K562 (cell line): ENCODE data around the gene CAPN7. TPM values are rescaled to one million over a fixed set of nuclear protein-coding genes. Genes with fewer than 3 reads are reported as not detected.

ENCODE experiments used
- ATAC-seq: fragments of 200-7000 bp; cut with Tn5 transposase; 3 replicates; pipeline ENCODE4 v1.9.1; 2020; ENCODE audit warnings: moderate library complexity
- BruUV-seq: library from RNA; stranded (reverse); fragments of 400-500 nt; replicated peaks from 2 replicates; lab custom pipeline; 2021; lab: Mats Ljungman, UMichigan
- CTCF ChIA-PET: fragments of 300-600 bp; formaldehyde crosslinking; extraction: SDS; loops from one replicate; lab custom pipeline; 2021; ENCODE audit warnings: low intra/inter-chr PET ratio; lab: Yijun Ruan, JAX
- POLR2A ChIA-PET: fragments of 300-600, 350-650 bp; sonication (Branson Sonifier 250); formaldehyde crosslinking; extraction: SDS; loops from one replicate; lab custom pipeline; 2021; ENCODE audit warnings: antibody characterized with exemption, inconsistent platforms; lab: Yijun Ruan, JAX
- DNase-seq, 4 experiments: peaks; one replicate each; pipeline versions ENCODE4 v3.0.0 to v3.0.0-alpha.2; 2011 to 2018; ENCODE audit warnings: low spot score in 3 of 4, mixed read lengths in 3 of 4; ENCODE audit errors: extremely low read depth in 1 of 4
- FAIRE-seq: peaks from 2 replicates; lab custom pipeline; 2011; peaks lifted over from hg19 to GRCh38; lab: Jason Lieb, UNC
- H2AFZ ChIP-seq: 2 replicates; pipeline ENCODE4 v1.6.0; 2011; ENCODE audit warnings: low read depth, low read length, control low read depth, inconsistent platforms
- H3K27ac ChIP-seq: fragments of 200-600 bp; 3 replicates; pipeline ENCODE4 v1.8.0; 2011; ENCODE audit warnings: low read depth, mild to moderate bottlenecking, control low read depth, inconsistent platforms, low read length, moderate library complexity, mixed read lengths; ENCODE audit errors: extremely low read depth
- H3K27me3 ChIP-seq, 2 experiments: fragments of 300-600 bp in 1 of 2; 2 replicates in 1 of 2; 3 replicates in 1 of 2; pipeline versions ENCODE4 v1.6.0 to v1.8.0; 2011; ENCODE audit warnings: inconsistent platforms in 2 of 2, low read length in 2 of 2, mild to moderate bottlenecking in 1 of 2, mixed read lengths in 1 of 2, moderate library complexity in 1 of 2; ENCODE audit not compliant: control insufficient read depth in 2 of 2, insufficient read depth in 2 of 2
- H3K36me3 ChIP-seq: fragments of 300-600 bp; 3 replicates; pipeline ENCODE4 v1.8.0; 2011; ENCODE audit warnings: mild to moderate bottlenecking, low read length, inconsistent platforms; ENCODE audit not compliant: control insufficient read depth, insufficient read depth
- H3K4me1 ChIP-seq, 2 experiments: fragments of 200-600 bp in 1 of 2; replicated peaks in 1 of 2; 2 replicates in 1 of 2; 3 replicates in 1 of 2; pipeline versions ENCODE4 v1.5.1 to v1.8.0; 2011; ENCODE audit warnings: inconsistent platforms in 2 of 2, low read length in 2 of 2, mild to moderate bottlenecking in 1 of 2, mixed read lengths in 1 of 2, moderate library complexity in 1 of 2; ENCODE audit not compliant: control insufficient read depth in 2 of 2, insufficient read depth in 2 of 2
- H3K4me2 ChIP-seq: 2 replicates; pipeline ENCODE4 v1.6.1; 2011; ENCODE audit warnings: low read length, control low read depth, inconsistent platforms, mixed read lengths; ENCODE audit not compliant: insufficient read depth
- H3K4me3 ChIP-seq: fragments of 200-600 bp; sonication (generic), shearing (Covaris generic); 2 replicates; pipeline ENCODE4 v1.5.1; 2016; ENCODE audit warnings: control low read depth, inconsistent platforms
- H3K79me2 ChIP-seq: fragments of 200-600 bp; 3 replicates; pipeline ENCODE4 v1.8.0; 2011; ENCODE audit warnings: low read length, inconsistent platforms; ENCODE audit not compliant: control insufficient read depth, insufficient read depth
- H3K9ac ChIP-seq, 2 experiments: 2 replicates each; pipeline versions ENCODE4 v1.6.0 to v1.6.1; 2011; ENCODE audit warnings: low read depth in 2 of 2, low read length in 2 of 2, control low read depth in 1 of 2, inconsistent platforms in 1 of 2, mild to moderate bottlenecking in 1 of 2, mixed read lengths in 1 of 2; ENCODE audit not compliant: insufficient read depth in 1 of 2
- H3K9me1 ChIP-seq: one replicate; pipeline ENCODE4 v1.6.0; 2011; ENCODE audit warnings: inconsistent platforms, mild to moderate bottlenecking, low read length, moderate library complexity; ENCODE audit not compliant: control insufficient read depth, insufficient read depth
- H3K9me3 ChIP-seq: replicated peaks from 2 replicates; pipeline ENCODE4 v1.5.1; 2011; ENCODE audit warnings: low read depth, low read length, inconsistent platforms; ENCODE audit not compliant: control insufficient read depth, insufficient read depth
- H4K20me1 ChIP-seq: replicated peaks from 2 replicates; pipeline ENCODE4 v1.6.1; 2011; ENCODE audit warnings: low read length, inconsistent platforms, mixed read lengths; ENCODE audit not compliant: control insufficient read depth, insufficient read depth
- CBX1 ChIP-seq: sonication (generic); IDR thresholded peaks from 2 replicates; pipeline ENCODE4 v1.6.1; 2016; ENCODE audit warnings: antibody characterized with exemption, low read depth, mild to moderate bottlenecking
- CBX2 ChIP-seq: fragments of 200-600 bp; sonication (generic); IDR thresholded peaks from one replicate; pipeline ENCODE4 v1.6.1; 2012; ENCODE audit warnings: mild to moderate bottlenecking, low read length, inconsistent platforms; ENCODE audit not compliant: insufficient read depth, poor library complexity, severe bottlenecking
- CREBBP ChIP-seq: IDR thresholded peaks from one replicate; pipeline ENCODE4 v1.6.1; 2012; ENCODE audit warnings: low read depth, mild to moderate bottlenecking, control low read depth, inconsistent platforms, low read length
- CTCFL ChIP-seq: IDR thresholded peaks from 2 replicates; pipeline ENCODE4 v1.6.1; 2011; ENCODE audit warnings: borderline replicate concordance, low read depth, mild to moderate bottlenecking, moderate library complexity, low read length; ENCODE audit not compliant: insufficient read depth, poor library complexity, severe bottlenecking
- DMBX1 ChIP-seq: fragments of 250-450 bp; sonication (Bioruptor Pico); IDR thresholded peaks from 2 replicates; pipeline ENCODE4 v1.8.0; 2022; ENCODE audit warnings: inconsistent platforms, mild to moderate bottlenecking, moderate library complexity, borderline replicate concordance
- E2F1 ChIP-seq: sonication (generic); formaldehyde crosslinking; IDR thresholded peaks from 2 replicates; pipeline ENCODE4 v1.8.1; 2023; ENCODE audit warnings: mild to moderate bottlenecking, missing genetic modification reagents, moderate library complexity
- ELF2 ChIP-seq: fragments of 250-450 bp; sonication (Bioruptor Pico); IDR thresholded peaks from 2 replicates; pipeline ENCODE4 v1.5.0; 2021; ENCODE audit warnings: mild to moderate bottlenecking
- PKNOX1 ChIP-seq: fragments of 450-650 bp; IDR thresholded peaks from 2 replicates; pipeline ENCODE4 v1.6.1; 2016
- TAF7 ChIP-seq: fragments of 450-650 bp; IDR thresholded peaks from 2 replicates; pipeline ENCODE4 v1.6.1; 2016; ENCODE audit warnings: missing genetic modification characterization, missing compliant biosample characterization
- TFAP4 ChIP-seq: sonication (generic); formaldehyde crosslinking; IDR thresholded peaks from 2 replicates; pipeline ENCODE4 v1.8.0; 2022; ENCODE audit warnings: missing genetic modification reagents, mild to moderate bottlenecking, moderate library complexity, borderline replicate concordance
- TGIF2 ChIP-seq: sonication (generic); formaldehyde crosslinking; IDR thresholded peaks from 2 replicates; pipeline ENCODE4 v1.8.1; 2022; ENCODE audit warnings: mild to moderate bottlenecking, missing genetic modification reagents, moderate library complexity
- ZNF277 ChIP-seq: fragments of 250-450 bp; sonication (Bioruptor Pico); IDR thresholded peaks from 2 replicates; pipeline ENCODE4 v1.8.0; 2022; ENCODE audit warnings: inconsistent platforms, mild to moderate bottlenecking, moderate library complexity, borderline replicate concordance
- ZNF431 ChIP-seq: sonication (generic); formaldehyde crosslinking; IDR thresholded peaks from 2 replicates; pipeline ENCODE4 v1.8.0; 2022; ENCODE audit warnings: mild to moderate bottlenecking, missing genetic modification reagents
- ZNF707 ChIP-seq: fragments of 250-450 bp; sonication (Bioruptor Pico); conservative IDR thresholded peaks from 2 replicates; pipeline ENCODE4 v1.8.0; 2022; ENCODE audit warnings: inconsistent platforms, mild to moderate bottlenecking, moderate library complexity
- ZNF785 ChIP-seq: fragments of 250-450 bp; sonication (Bioruptor Pico); IDR thresholded peaks from 2 replicates; pipeline ENCODE4 v1.4.0; 2020; ENCODE audit warnings: mild to moderate bottlenecking
- WGBS: fragments of 100-300 bp; shearing (Covaris generic); methylation state at CpG from one replicate; pipeline ENCODE4 v1.1.6; 2016; ENCODE audit warnings: low coverage, mixed read lengths; ENCODE audit not compliant: insufficient coverage; ENCODE audit errors: missing lambda C conversion rate; 5-methylcytosine and 5-hydroxymethylcytosine counted together
- in situ Hi-C: fragments of 300-500 bp; cut with MboI; formaldehyde crosslinking; loops from 4 replicates; pipeline ENCODE4 v1.15.0; 2018; ENCODE audit warnings: inconsistent platforms, mixed read lengths
- intact Hi-C: fragments of 100-400 bp; cut with micrococcal nuclease; formaldehyde crosslinking; loops from 2 replicates; pipeline ENCODE4 v1.14.2; 2022
- polyA plus RNA-seq, 8 experiments: library from polyadenylated mRNA; depleted of rRNA in 4 of 8; stranded (reverse) in 5 of 8; unstranded in 3 of 8; fragments of >200 nt; fragmentation: Nextera tagmentation in 2 of 8; fragmentation: Illumina TruSeq in 1 of 8; extraction: Ambion mirVana in 2 of 8; extraction: Trizol in 1 of 8; gene quantifications; 2 replicates each; pipeline versions ENCODE4 v1.2.1 to v1.2.3, GENCODE V29; 2011 to 2014; ENCODE audit warnings: inconsistent platforms in 1 of 8, missing spikeins in 1 of 8
- total RNA-seq, 7 experiments: library from RNA; depleted of rRNA in 6 of 7; stranded (reverse); fragments of >200 nt in 6 of 7; fragmentation: Illumina TruSeq in 2 of 7; extraction: Trizol in 2 of 7; gene quantifications; 2 replicates each; pipeline versions ENCODE4 v1.2.1 to v1.2.3, GENCODE V29; 2011 to 2021; ENCODE audit warnings: low replicate concordance in 1 of 7

Gene CAPN7
- total and polyA plus RNA-seq, 9 of the 15 experiments (the other 6 are each of a cell fraction or from before 2014, with no cell fraction given) = 6.5 to 42.7 (median 32.7) TPM

- no peak overlapping the region for H3K27ac ChIP-seq
- ChIA-PET CTCF (no interaction called here), POLR2A (interaction anchor here (0.6 to 5.9 kb wide), 7 partner anchors 10 to 123 kb away, joined by 3 to 41 read pairs (median 4); partner anchors contain the start of genes CAPN7 and RBSN)
- no peak overlapping the region for H3K4me2 ChIP-seq
- DNase-seq = no peak
- ATAC-seq = peak; percentile 30; the same call in 1 of the 3 replicates
- no peaks in the 10 kb centered on the region for H3K9me1 ChIP-seq
- no peaks in the 10 kb centered on the region for H4K20me1 ChIP-seq
- H2AFZ ChIP-seq = no peak overlapping the region
- no peaks in the 10 kb centered on the region for H3K9me3 ChIP-seq
- in situ Hi-C loops = loop anchor here (25.0 kb wide), 1 partner anchor 1316 kb away; no protein-coding TSS in a partner anchor
- no peaks in the 10 kb centered on the region for H3K27me3 ChIP-seq
- peaks cover 88% of the 10 kb centered on the region for H3K36me3 ChIP-seq
- no peaks in the 10 kb centered on the region for H3K79me2 ChIP-seq
- FAIRE-seq = no peak
- 97% methylated on average over 11 of the region's 11 CpGs for WGBS
- H3K9ac ChIP-seq = no peak overlapping the region
- no peaks in the 10 kb centered on the region for H3K4me1 ChIP-seq
- no TSS peak for BruUV-seq
- intact Hi-C loops = no loop called here
- no peak overlapping the region for H3K4me3 ChIP-seq
- TF ChIP-seq E2F1 (CRISPR knock-in tag) (no peak), TGIF2 (CRISPR knock-in tag) (no peak), TFAP4 (CRISPR knock-in tag) (no peak), ZNF785 (no peak), CBX2 (no peak), ELF2 (CRISPR knock-in tag) (no peak), ZNF277 (CRISPR knock-in tag) (peak; percentile 90; the same call in 1 of the 2 replicates), TAF7 (tag) (no peak), ZNF431 (CRISPR knock-in tag) (no peak), PKNOX1 (no peak), DMBX1 (CRISPR knock-in tag) (no peak), CTCFL (no peak), ZNF707 (CRISPR knock-in tag) (peak; percentile 60; the same call in 1 of the 2 replicates), CREBBP (no peak), CBX1 (no peak)
Measured at GRCh38 chr3:15221574-15222217, 15.7 kb downstream of the CAPN7 start.
